ENCODE data around the gene FYCO1. TPM values are rescaled to one million over a fixed set of nuclear protein-coding genes. Genes with fewer than 3 reads are reported as not detected.

The FYCO1 gene
- total and polyA plus RNA-seq, 2 of the 8 experiments (the other 6 are each of a cell fraction or from before 2014, with no cell fraction given) = 4.8 to 10.8 TPM

DNA sequence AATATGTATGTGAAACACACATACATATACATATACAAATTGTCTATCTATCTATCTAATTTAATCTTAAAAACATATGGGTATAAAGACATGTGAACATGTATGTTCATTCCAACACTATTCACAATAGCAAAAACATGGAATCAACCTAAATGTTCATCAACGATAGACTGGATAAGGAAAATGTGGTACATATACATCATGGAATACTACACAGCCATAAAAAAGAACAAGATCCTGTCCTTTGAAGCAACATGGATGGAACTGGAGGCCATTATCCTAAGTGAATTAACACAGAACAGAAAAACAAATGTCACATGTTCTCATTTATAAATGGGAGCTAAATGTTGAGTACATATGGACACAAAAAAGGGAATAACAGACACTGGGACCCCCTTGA is 103.5 kb downstream of the FYCO1 start:
- Histone ChIP-seq H3K4me1 (replicated peaks in 1 of 4; ENCODE audit: control insufficient read depth in 3 of 4, insufficient read depth in 4 of 4, low read length in 3 of 4) (peaks cover 0 to 3% (median 1%) of the 10 kb centered on the region in 4 experiments; a peak in 2 of 7 replicates), H3K4ac (replicated peaks; ENCODE audit: insufficient read length, low read depth, low read length) (no peak overlapping the region)

More for the DNA sequence above, 103.5 kb downstream of the FYCO1 start:
- Histone ChIP-seq H3K27ac (ENCODE audit: low read depth, low read length) (no peak overlapping the region), H2BK120ac (replicated peaks; ENCODE audit: low read depth, low read length) (no peak overlapping the region), H3K79me1 (ENCODE audit: low read depth, low read length) (no peaks in the 10 kb centered on the region), H3K23ac (ENCODE audit: insufficient read length) (no peak overlapping the region), H3K9ac (replicated peaks in 1 of 4; ENCODE audit: extremely low read depth in 1 of 4, low read depth in 3 of 4, low read length in 3 of 4) (no peak overlapping the region), H3K14ac (ENCODE audit: insufficient read length) (no peak overlapping the region), H3K27me3 (replicated peaks in 1 of 4; ENCODE audit: control insufficient read depth in 3 of 4, extremely low read depth in 1 of 4, insufficient read depth in 3 of 4, low read length in 3 of 4) (no peaks in the 10 kb centered on the region), H4K20me1 (replicated peaks in 1 of 2; ENCODE audit: control insufficient read depth in 1 of 2, insufficient read depth in 2 of 2, low read length in 2 of 2) (no peaks in the 10 kb centered on the region), H2BK20ac (ENCODE audit: low read length) (no peak overlapping the region), H2BK12ac (ENCODE audit: low read depth, low read length) (no peak overlapping the region), H2AFZ (ENCODE audit: low read length) (no peak overlapping the region), H3K4me2 (ENCODE audit: insufficient read depth in 1 of 2, low read depth in 2 of 2, low read length in 2 of 2) (no peak overlapping the region), H4K5ac (ENCODE audit: insufficient read length, low read depth, low read length) (no peak overlapping the region), H2BK15ac (ENCODE audit: low read length) (no peak overlapping the region), H3K9me3 (ENCODE audit: insufficient read depth in 2 of 2, low read depth in 1 of 2, low read length in 1 of 2) (no peaks in the 10 kb centered on the region), H3K36me3 (ENCODE audit: control insufficient read depth in 2 of 4, insufficient read depth in 4 of 4, low read length in 3 of 4) (no peaks in the 10 kb centered on the region), H4K91ac (replicated peaks; ENCODE audit: insufficient read length, low read length) (no peak overlapping the region), H2BK5ac (ENCODE audit: low read depth, low read length) (no peak overlapping the region), H3K56ac (replicated peaks; ENCODE audit: insufficient read length, low read depth, low read length) (no peak overlapping the region), H2AK5ac (ENCODE audit: low read depth, low read length) (no peak overlapping the region), H3K23me2 (ENCODE audit: low read depth, low read length) (no peaks in the 10 kb centered on the region), H4K8ac (ENCODE audit: extremely low read depth, insufficient read depth, low read length) (no peak overlapping the region), H3K4me3 (ENCODE audit: extremely low read depth in 1 of 4, insufficient read depth in 2 of 4, low read depth in 3 of 4, low read length in 4 of 4) (no peak overlapping the region), H3K79me2 (ENCODE audit: control insufficient read depth in 1 of 2, insufficient read depth in 2 of 2, low read length in 2 of 2) (no peaks in the 10 kb centered on the region), H3K18ac (ENCODE audit: extremely low read depth, low read length) (no peak overlapping the region)
- POLR2A ChIA-PET (ENCODE audit: partially characterized antibody) = no interaction called here
- no peak for DNase-seq (ENCODE audit: low read depth in 1 of 2, low spot score in 2 of 2)
- CTCF ChIA-PET (ENCODE audit: partially characterized antibody) = interaction anchor here (0.6 kb wide), 1 partner anchor 133 kb away, joined by 3 read pairs; no protein-coding TSS in a partner anchor
- TF ChIP-seq EP300 (IDR thresholded peaks at IDR 0.05; ENCODE audit: borderline replicate concordance in 1 of 2, low read depth in 2 of 2, low read length in 2 of 2) = no peak
- TF ChIP-seq SIX5 (IDR thresholded peaks at IDR 0.05; ENCODE audit: low read depth, low read length) = no peak
- no peak for TF ChIP-seq KDM4A (IDR thresholded peaks at IDR 0.05; ENCODE audit: low read depth, low read length, severe bottlenecking)
- TF ChIP-seq SP4 (IDR thresholded peaks at IDR 0.05; ENCODE audit: low read length) = no peak
- no peak for TF ChIP-seq NRF1 (IDR thresholded peaks at IDR 0.05; ENCODE audit: low read depth, low read length)
- 79% methylated on average over 1 of the region's 1 CpG; no CpG with 5 or more reads in 1 of the 2 experiments for WGBS, 2 experiments (ENCODE audit: extremely low coverage in 1 of 2, insufficient coverage in 1 of 2, insufficient read length in 1 of 2, insufficient replicate concordance in 2 of 2, low coverage in 1 of 2, low lambda C conversion rate in 2 of 2, missing lambda C conversion rate in 1 of 2)
- FAIRE-seq = no peak
